GM12878 (cell line): Measurements from ENCODE around the gene KPNA3. TPM values are rescaled to one million over a fixed set of nuclear protein-coding genes. Genes with fewer than 3 reads are reported as not detected.
A peak's percentile ranks its signal among the peaks of the same experiment; 100 is the strongest.

Experiments used
- BMI1 ChIP-seq: fragments of 450-650 bp; IDR thresholded peaks from 2 replicates; pipeline ENCODE4 v1.6.1; 2016; ENCODE audit warnings: mild to moderate bottlenecking, moderate library complexity, borderline replicate concordance
- CBX5 ChIP-seq: sonication (generic); IDR thresholded peaks from 2 replicates; pipeline ENCODE4 v1.6.1; 2016; ENCODE audit warnings: low read depth, moderate library complexity, mild to moderate bottlenecking, inconsistent platforms
- CHD2 ChIP-seq: IDR thresholded peaks from 2 replicates; pipeline ENCODE4 v1.6.1; 2011; ENCODE audit warnings: low read depth, low read length, improper control_type of control experiment, borderline replicate concordance
- CHD4 ChIP-seq: fragments of 200-600 bp; sonication (generic); IDR thresholded peaks from 2 replicates; pipeline ENCODE4 v1.6.1; 2016; ENCODE audit warnings: mild to moderate bottlenecking
- NR2C1 ChIP-seq: fragments of 450-650 bp; IDR thresholded peaks from 2 replicates; pipeline ENCODE4 v1.6.1; 2017; ENCODE audit warnings: antibody characterized with exemption, mild to moderate bottlenecking, moderate library complexity
- NR2F1 ChIP-seq: fragments of 450-650 bp; conservative IDR thresholded peaks from 2 replicates; pipeline ENCODE4 v1.6.1; 2017; ENCODE audit warnings: mild to moderate bottlenecking
- PML ChIP-seq: IDR thresholded peaks from 2 replicates; pipeline ENCODE4 v1.6.1; 2012; ENCODE audit warnings: low read length, inconsistent platforms
- POU2F2 ChIP-seq: IDR thresholded peaks from 3 replicates; pipeline ENCODE4 v1.6.1; 2011; ENCODE audit warnings: low read depth, mild to moderate bottlenecking, low read length, borderline replicate concordance
- SUZ12 ChIP-seq: fragments of 200-600 bp; sonication (generic); IDR thresholded peaks from one replicate; pipeline ENCODE4 v1.6.1; 2018; ENCODE audit warnings: antibody characterized with exemption, mild to moderate bottlenecking; ENCODE audit not compliant: unreplicated experiment
- TAF1 ChIP-seq: IDR thresholded peaks from 2 replicates; pipeline ENCODE4 v1.6.1; 2011; ENCODE audit warnings: mild to moderate bottlenecking, low read depth, low read length, borderline replicate concordance
- TARDBP ChIP-seq: IDR thresholded peaks from 2 replicates; pipeline ENCODE4 v1.6.1; 2016; ENCODE audit warnings: borderline replicate concordance
- TCF12 ChIP-seq: IDR thresholded peaks from 2 replicates; pipeline ENCODE4 v1.6.1; 2011; ENCODE audit warnings: low read depth, mild to moderate bottlenecking, low read length
- YBX1 ChIP-seq: fragments of 450-650 bp; IDR thresholded peaks from 2 replicates; pipeline ENCODE4 v1.6.1; 2016; ENCODE audit warnings: antibody characterized with exemption
- YY1 ChIP-seq: IDR thresholded peaks from 2 replicates; pipeline ENCODE4 v1.6.1; 2011; ENCODE audit warnings: low read depth, mild to moderate bottlenecking, low read length
- ZNF384 ChIP-seq: IDR thresholded peaks from 2 replicates; pipeline ENCODE4 v1.6.1; 2012; ENCODE audit warnings: low read depth, mild to moderate bottlenecking, low read length, improper control_type of control experiment, borderline replicate concordance
- polyA plus RNA-seq, 11 experiments: library from polyadenylated mRNA; depleted of rRNA in 4 of 11; unstranded in 6 of 11; stranded (reverse) in 5 of 11; fragments of >200 nt; fragmentation: Nextera tagmentation in 4 of 11; fragmentation: Illumina TruSeq in 1 of 11; extraction: Ambion mirVana in 4 of 11; extraction: Trizol in 1 of 11; gene quantifications; 1 replicate in 1 of 11; 2 replicates in 10 of 11; pipeline versions ENCODE4 v1.2.1 to v1.2.3, GENCODE V29; 2011 to 2016; ENCODE audit warnings: inconsistent platforms in 2 of 11, missing spikeins in 2 of 11, low read depth in 1 of 11
- total RNA-seq, 4 experiments: library from RNA; depleted of rRNA in 3 of 4; stranded (reverse); fragments of >200 nt in 3 of 4; fragmentation: Illumina TruSeq in 1 of 4; extraction: Trizol in 1 of 4; gene quantifications; 2 replicates each; pipeline versions ENCODE4 v1.2.1 to v1.2.3, GENCODE V29; 2013 to 2021
- TF ChIP-seq, protein P1 (sequence below): IDR thresholded peaks from 2 replicates; pipeline ENCODE4 v1.6.1; 2011; ENCODE audit warnings: borderline replicate concordance, low read depth, mild to moderate bottlenecking, moderate library complexity, mixed read lengths, low read length; ENCODE audit not compliant: insufficient read depth; ENCODE audit errors: extremely low read length
- TF ChIP-seq, protein P2 (sequence below): fragments of 450-650 bp; IDR thresholded peaks from 2 replicates; pipeline ENCODE4 v1.6.1; 2017; ENCODE audit warnings: antibody characterized with exemption, mild to moderate bottlenecking, moderate library complexity
- TF ChIP-seq, protein P3 (sequence below): fragments of 450-650 bp; IDR thresholded peaks from 2 replicates; pipeline ENCODE4 v1.6.1; 2017; ENCODE audit warnings: mild to moderate bottlenecking, moderate library complexity
- TF ChIP-seq, protein P4 (sequence below): IDR thresholded peaks from 2 replicates; pipeline ENCODE4 v1.6.1; 2011; ENCODE audit warnings: borderline replicate concordance, low read depth, mild to moderate bottlenecking, moderate library complexity, low read length; ENCODE audit not compliant: insufficient read depth, poor library complexity, severe bottlenecking

The KPNA3 gene
- total and polyA plus RNA-seq, 10 of the 15 experiments (the other 5 are each of a cell fraction or from before 2014, with no cell fraction given), result 23.3 to 50.5 (median 31.1) TPM

DNA sequence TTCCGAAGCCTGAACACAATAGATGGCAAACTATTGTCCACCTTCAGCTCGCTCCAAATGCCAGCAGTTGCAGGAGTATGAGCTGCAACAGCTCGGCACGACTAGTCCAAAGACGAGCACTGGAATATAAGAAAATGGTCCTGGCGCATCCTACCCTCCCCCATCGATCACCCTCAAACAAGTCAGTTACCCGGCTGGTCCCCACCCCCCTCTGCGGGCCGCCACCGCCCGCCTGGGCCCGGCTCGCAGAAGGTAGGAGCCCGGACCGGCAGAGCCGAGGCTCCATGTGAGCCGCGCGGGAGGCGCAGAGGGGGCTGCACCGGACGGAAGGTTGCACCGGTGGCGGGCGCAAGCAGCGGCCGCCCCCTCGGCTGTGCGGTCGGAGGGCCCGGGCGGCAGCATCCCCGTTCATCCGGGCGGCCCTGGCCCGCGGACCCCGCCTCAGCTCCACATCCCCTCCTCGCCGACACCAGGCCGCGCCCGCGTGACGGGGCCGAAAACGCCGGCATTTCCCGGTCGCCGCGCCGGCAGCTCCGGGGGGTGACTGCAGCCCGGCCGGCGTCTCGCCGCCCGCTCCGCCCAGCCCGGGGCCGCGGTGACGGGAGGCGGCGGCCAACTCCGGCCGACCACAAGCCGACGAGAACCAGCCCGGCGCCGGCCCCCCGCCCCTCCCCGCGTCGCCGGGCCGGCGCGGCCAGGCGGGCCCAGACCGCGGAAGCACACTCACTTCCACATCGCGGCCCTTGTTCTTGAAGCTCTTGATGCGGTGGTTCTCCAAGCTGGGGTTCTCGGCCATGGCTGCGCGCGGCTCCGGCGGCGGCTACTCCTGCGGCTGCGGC, 552 bp downstream of the KPNA3 start (continued):
- TF ChIP-seq NR2F1 (0 out of 2 replicates have a peak, but pooled peaks have one; percentile 23), POU2F2 (no peak), TCF12 (no peak), CHD4 (no peak), BMI1 (no peak), PML (no peak), ZNF384 (no peak), NR2C1 (no peak), TAF1 (peak; percentile 38; the same call in 1 of the 2 replicates), TARDBP (no peak), CHD2 (no peak; the same call in 1 of the 2 replicates), YBX1 (no peak), YY1 (0 out of 2 replicates have a peak, but pooled peaks have one; percentile 50), SUZ12 (no peak), CBX5 (no peak; the same call in 1 of the 2 replicates)
- TF ChIP-seq, protein P1, sequence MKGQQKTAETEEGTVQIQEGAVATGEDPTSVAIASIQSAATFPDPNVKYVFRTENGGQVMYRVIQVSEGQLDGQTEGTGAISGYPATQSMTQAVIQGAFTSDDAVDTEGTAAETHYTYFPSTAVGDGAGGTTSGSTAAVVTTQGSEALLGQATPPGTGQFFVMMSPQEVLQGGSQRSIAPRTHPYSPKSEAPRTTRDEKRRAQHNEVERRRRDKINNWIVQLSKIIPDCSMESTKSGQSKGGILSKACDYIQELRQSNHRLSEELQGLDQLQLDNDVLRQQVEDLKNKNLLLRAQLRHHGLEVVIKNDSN, result no peak
- TF ChIP-seq, protein P2, sequence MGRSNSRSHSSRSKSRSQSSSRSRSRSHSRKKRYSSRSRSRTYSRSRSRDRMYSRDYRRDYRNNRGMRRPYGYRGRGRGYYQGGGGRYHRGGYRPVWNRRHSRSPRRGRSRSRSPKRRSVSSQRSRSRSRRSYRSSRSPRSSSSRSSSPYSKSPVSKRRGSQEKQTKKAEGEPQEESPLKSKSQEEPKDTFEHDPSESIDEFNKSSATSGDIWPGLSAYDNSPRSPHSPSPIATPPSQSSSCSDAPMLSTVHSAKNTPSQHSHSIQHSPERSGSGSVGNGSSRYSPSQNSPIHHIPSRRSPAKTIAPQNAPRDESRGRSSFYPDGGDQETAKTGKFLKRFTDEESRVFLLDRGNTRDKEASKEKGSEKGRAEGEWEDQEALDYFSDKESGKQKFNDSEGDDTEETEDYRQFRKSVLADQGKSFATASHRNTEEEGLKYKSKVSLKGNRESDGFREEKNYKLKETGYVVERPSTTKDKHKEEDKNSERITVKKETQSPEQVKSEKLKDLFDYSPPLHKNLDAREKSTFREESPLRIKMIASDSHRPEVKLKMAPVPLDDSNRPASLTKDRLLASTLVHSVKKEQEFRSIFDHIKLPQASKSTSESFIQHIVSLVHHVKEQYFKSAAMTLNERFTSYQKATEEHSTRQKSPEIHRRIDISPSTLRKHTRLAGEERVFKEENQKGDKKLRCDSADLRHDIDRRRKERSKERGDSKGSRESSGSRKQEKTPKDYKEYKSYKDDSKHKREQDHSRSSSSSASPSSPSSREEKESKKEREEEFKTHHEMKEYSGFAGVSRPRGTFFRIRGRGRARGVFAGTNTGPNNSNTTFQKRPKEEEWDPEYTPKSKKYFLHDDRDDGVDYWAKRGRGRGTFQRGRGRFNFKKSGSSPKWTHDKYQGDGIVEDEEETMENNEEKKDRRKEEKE, result 0 out of 2 replicates have a peak, but pooled peaks have one; percentile 39
- TF ChIP-seq, protein P3, sequence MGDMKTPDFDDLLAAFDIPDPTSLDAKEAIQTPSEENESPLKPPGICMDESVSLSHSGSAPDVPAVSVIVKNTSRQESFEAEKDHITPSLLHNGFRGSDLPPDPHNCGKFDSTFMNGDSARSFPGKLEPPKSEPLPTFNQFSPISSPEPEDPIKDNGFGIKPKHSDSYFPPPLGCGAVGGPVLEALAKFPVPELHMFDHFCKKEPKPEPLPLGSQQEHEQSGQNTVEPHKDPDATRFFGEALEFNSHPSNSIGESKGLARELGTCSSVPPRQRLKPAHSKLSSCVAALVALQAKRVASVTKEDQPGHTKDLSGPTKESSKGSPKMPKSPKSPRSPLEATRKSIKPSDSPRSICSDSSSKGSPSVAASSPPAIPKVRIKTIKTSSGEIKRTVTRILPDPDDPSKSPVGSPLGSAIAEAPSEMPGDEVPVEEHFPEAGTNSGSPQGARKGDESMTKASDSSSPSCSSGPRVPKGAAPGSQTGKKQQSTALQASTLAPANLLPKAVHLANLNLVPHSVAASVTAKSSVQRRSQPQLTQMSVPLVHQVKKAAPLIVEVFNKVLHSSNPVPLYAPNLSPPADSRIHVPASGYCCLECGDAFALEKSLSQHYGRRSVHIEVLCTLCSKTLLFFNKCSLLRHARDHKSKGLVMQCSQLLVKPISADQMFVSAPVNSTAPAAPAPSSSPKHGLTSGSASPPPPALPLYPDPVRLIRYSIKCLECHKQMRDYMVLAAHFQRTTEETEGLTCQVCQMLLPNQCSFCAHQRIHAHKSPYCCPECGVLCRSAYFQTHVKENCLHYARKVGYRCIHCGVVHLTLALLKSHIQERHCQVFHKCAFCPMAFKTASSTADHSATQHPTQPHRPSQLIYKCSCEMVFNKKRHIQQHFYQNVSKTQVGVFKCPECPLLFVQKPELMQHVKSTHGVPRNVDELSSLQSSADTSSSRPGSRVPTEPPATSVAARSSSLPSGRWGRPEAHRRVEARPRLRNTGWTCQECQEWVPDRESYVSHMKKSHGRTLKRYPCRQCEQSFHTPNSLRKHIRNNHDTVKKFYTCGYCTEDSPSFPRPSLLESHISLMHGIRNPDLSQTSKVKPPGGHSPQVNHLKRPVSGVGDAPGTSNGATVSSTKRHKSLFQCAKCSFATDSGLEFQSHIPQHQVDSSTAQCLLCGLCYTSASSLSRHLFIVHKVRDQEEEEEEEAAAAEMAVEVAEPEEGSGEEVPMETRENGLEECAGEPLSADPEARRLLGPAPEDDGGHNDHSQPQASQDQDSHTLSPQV, result no peak
- TF ChIP-seq, protein P4, sequence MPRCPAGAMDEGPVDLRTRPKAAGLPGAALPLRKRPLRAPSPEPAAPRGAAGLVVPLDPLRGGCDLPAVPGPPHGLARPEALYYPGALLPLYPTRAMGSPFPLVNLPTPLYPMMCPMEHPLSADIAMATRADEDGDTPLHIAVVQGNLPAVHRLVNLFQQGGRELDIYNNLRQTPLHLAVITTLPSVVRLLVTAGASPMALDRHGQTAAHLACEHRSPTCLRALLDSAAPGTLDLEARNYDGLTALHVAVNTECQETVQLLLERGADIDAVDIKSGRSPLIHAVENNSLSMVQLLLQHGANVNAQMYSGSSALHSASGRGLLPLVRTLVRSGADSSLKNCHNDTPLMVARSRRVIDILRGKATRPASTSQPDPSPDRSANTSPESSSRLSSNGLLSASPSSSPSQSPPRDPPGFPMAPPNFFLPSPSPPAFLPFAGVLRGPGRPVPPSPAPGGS, result no peak
